ENCODE data around the gene CACNA2D4.

GRCh38 chr12:1761857-1762256 is 156.6 kb downstream of the CACNA2D4 start:
- TF ChIP-seq POLR2A (IDR thresholded peaks at IDR 0.05) (no peak), EP300 (IDR thresholded peaks at IDR 0.05) (no peak)

All from gastroesophageal sphincter (tissue), 2 donors.